B cell (primary cell): ENCODE data around the gene ADRB2. TPM values are rescaled to one million over a fixed set of nuclear protein-coding genes. Genes with fewer than 3 reads are reported as not detected.

Experiments used
- ATAC-seq: fragments of 200-7000 bp; cut with Tn5 transposase; one replicate; pipeline ENCODE4 v1.10.0; 2021; ENCODE audit warnings: low read depth, mild to moderate bottlenecking, moderate number of reproducible peaks, moderate library complexity
- CTCF ChIA-PET: fragments of 350-600 bp; sonication (Branson Sonifier 250); formaldehyde crosslinking; loops from one replicate; lab custom pipeline; 2021; ENCODE audit warnings: antibody characterized with exemption, inconsistent platforms; lab: Charles Lee
- POLR2A ChIA-PET: fragments of 350-600 bp; sonication (Branson Sonifier 250); formaldehyde crosslinking; loops from one replicate; lab custom pipeline; 2021; ENCODE audit warnings: antibody characterized with exemption; lab: Charles Lee
- DNase-seq: peaks from one replicate; pipeline ENCODE4 v3.0.0; 2013
- H2AFZ ChIP-seq: 2 replicates; pipeline ENCODE4 v1.6.1; 2012; ENCODE audit warnings: mild to moderate bottlenecking, low read depth, low read length; ENCODE audit not compliant: insufficient read depth, poor library complexity, severe bottlenecking
- H3K27ac ChIP-seq, 2 donors: 1 replicate in 1 of 2; 2 replicates in 1 of 2; pipeline ENCODE4 v1.5.1; 2012 to 2013; ENCODE audit warnings: low read length in 2 of 2, mild to moderate bottlenecking in 2 of 2, moderate library complexity in 1 of 2
- H3K27me3 ChIP-seq, 4 experiments: fragments of 200-600 bp in 1 of 4; sonication (generic) in 1 of 4; replicated peaks in 1 of 4; 1 replicate in 2 of 4; 2 replicates in 2 of 4; pipeline versions ENCODE4 v1.6.1 to v1.7.0; 2013 to 2016; ENCODE audit warnings: low read length in 3 of 4, mild to moderate bottlenecking in 2 of 4, mixed read lengths in 1 of 4, moderate library complexity in 1 of 4; ENCODE audit not compliant: insufficient read depth in 4 of 4, control insufficient read depth in 3 of 4; ENCODE audit errors: control extremely low read depth in 1 of 4
- H3K36me3 ChIP-seq, 2 experiments: replicated peaks in 1 of 2; 1 replicate in 1 of 2; 2 replicates in 1 of 2; pipeline versions ENCODE4 v1.6.1 to v1.7.1; 2013; ENCODE audit warnings: low read length in 1 of 2; ENCODE audit not compliant: insufficient read depth in 2 of 2, control insufficient read depth in 1 of 2; ENCODE audit errors: control extremely low read depth in 1 of 2, extremely low read depth in 1 of 2
- H3K4me1 ChIP-seq, 2 donors: fragments of 200-600 bp in 1 of 2; sonication (generic) in 1 of 2; 1 replicate in 1 of 2; 2 replicates in 1 of 2; pipeline versions ENCODE4 v1.5.1 to v1.6.1; 2013 to 2017; ENCODE audit warnings: low read length in 2 of 2; ENCODE audit not compliant: control insufficient read depth in 2 of 2, insufficient read depth in 2 of 2
- H3K4me2 ChIP-seq: replicated peaks from 2 replicates; pipeline ENCODE3; 2012; ENCODE audit warnings: mild to moderate bottlenecking, low read depth, low read length; ENCODE audit not compliant: poor library complexity, severe bottlenecking
- H3K4me3 ChIP-seq, 5 experiments: fragments of 200-600 bp in 1 of 5; sonication (generic) in 1 of 5; 1 replicate in 3 of 5; 2 replicates in 2 of 5; pipeline versions ENCODE4 v1.5.1 to v1.7.0; 2011 to 2016; ENCODE audit warnings: low read length in 4 of 5, mild to moderate bottlenecking in 4 of 5, low read depth in 2 of 5, control low read depth in 1 of 5, moderate library complexity in 1 of 5; ENCODE audit not compliant: insufficient read depth in 1 of 5; ENCODE audit errors: control extremely low read depth in 1 of 5, extremely low read depth in 1 of 5
- H3K79me2 ChIP-seq: fragments of 200-600 bp; sonication (generic); one replicate; pipeline ENCODE4 v1.6.0; 2016; ENCODE audit warnings: low read length; ENCODE audit not compliant: control insufficient read depth, insufficient read depth
- H3K9ac ChIP-seq: fragments of 200-600 bp; sonication (generic); 2 replicates; pipeline ENCODE4 v1.6.1; 2017; ENCODE audit warnings: mild to moderate bottlenecking, low read length, moderate library complexity
- H3K9me3 ChIP-seq, 3 donors: one replicate each; pipeline versions ENCODE4 v1.6.1 to v1.7.1; 2013; ENCODE audit warnings: low read length in 2 of 3; ENCODE audit not compliant: control insufficient read depth in 2 of 3, insufficient read depth in 1 of 3; ENCODE audit errors: control extremely low read depth in 1 of 3
- H4K20me1 ChIP-seq: 2 replicates; pipeline ENCODE4 v1.6.0; 2012; ENCODE audit warnings: mild to moderate bottlenecking, low read length; ENCODE audit not compliant: insufficient read depth, control insufficient read depth, poor library complexity, severe bottlenecking
- H3K27ac Mint-ChIP-seq: one replicate; pipeline ENCODE4 v1.8.0; 2021; ENCODE audit warnings: mixed read lengths
- H3K27me3 Mint-ChIP-seq: one replicate; pipeline ENCODE4 v1.8.0; 2021; ENCODE audit warnings: mixed read lengths
- H3K4me1 Mint-ChIP-seq: one replicate; pipeline ENCODE4 v1.8.0; 2021; ENCODE audit warnings: mixed read lengths
- H3K4me3 Mint-ChIP-seq: one replicate; pipeline ENCODE4 v1.8.0; 2021; ENCODE audit warnings: mixed read lengths
- H3K9me3 Mint-ChIP-seq: one replicate; pipeline ENCODE4 v1.8.0; 2022; ENCODE audit warnings: mixed read lengths; ENCODE audit not compliant: insufficient read depth
- CTCF ChIP-seq: fragments of 200-600 bp; IDR thresholded peaks from one replicate; pipeline ENCODE4 v1.8.0; 2022; ENCODE audit warnings: antibody characterized with exemption, mild to moderate bottlenecking
- EZH2 ChIP-seq: IDR thresholded peaks from 2 replicates; pipeline ENCODE4 v1.6.1; 2012; ENCODE audit warnings: borderline replicate concordance, low read depth, mild to moderate bottlenecking, moderate library complexity, low read length; ENCODE audit not compliant: insufficient read depth, poor library complexity, severe bottlenecking
- WGBS: methylation state at CpG from one replicate; pipeline ENCODE4 v1.1.5; 2013; ENCODE audit warnings: missing lambda C conversion rate; ENCODE audit not compliant: insufficient coverage; 5-methylcytosine and 5-hydroxymethylcytosine counted together
- intact Hi-C: fragments of 100-400 bp; cut with micrococcal nuclease; formaldehyde crosslinking; loops from one replicate; pipeline ENCODE4 v1.10.0; 2022
- polyA plus RNA-seq: library from polyadenylated mRNA; depleted of rRNA; stranded (reverse); fragments of >200 nt; gene quantifications from 2 replicates; pipeline ENCODE4 v1.2.3, GENCODE V29; 2012
- total RNA-seq, 2 donors: library from RNA; stranded (reverse); fragments of 120-200 nt in 1 of 2; gene quantifications; 1 replicate in 1 of 2; 2 replicates in 1 of 2; pipeline versions ENCODE4 v1.2.3 to v1.2.4, GENCODE V29; 2013 to 2022

ADRB2 gene
- total and polyA plus RNA-seq, 2 donors (not counting 1 experiment from before 2014, with no cell fraction given), result 6.0 to 12.4 TPM

- Histone ChIP-seq H4K20me1 (no peaks in the 10 kb centered on the region), H3K36me3 (no peaks in the 10 kb centered on the region), H3K27ac (no peak overlapping the region), H3K4me1 (peaks cover 16 to 25% of the 10 kb centered on the region in 2 donors), H3K9me3 (no peaks in the 10 kb centered on the region), H3K79me2 (no peaks in the 10 kb centered on the region), H2AFZ (no peak overlapping the region), H3K27me3 (no peaks in the 10 kb centered on the region), H3K4me3 (no peak overlapping the region), H3K9ac (no peak overlapping the region), H3K4me2 (no peak overlapping the region)
- no peak for ATAC-seq
- Mint-ChIP-seq H3K9me3 (no peaks in the 10 kb centered on the region), H3K4me1 (peaks cover 30% of the 10 kb centered on the region), H3K4me3 (no peak overlapping the region), H3K27ac (no peak overlapping the region), H3K27me3 (no peaks in the 10 kb centered on the region)
- intact Hi-C loops, result no loop called here
- ChIA-PET POLR2A (no interaction called here), CTCF (interaction anchor here (0.5 to 2.1 kb wide), 4 partner anchors 22 to 66 kb away, joined by 3 to 6 read pairs (median 5); no protein-coding TSS in a partner anchor)
- no CpG with 5 or more reads among the region's 1 CpG for WGBS
- DNase-seq, result no peak
- TF ChIP-seq CTCF (no peak), EZH2 (no peak)
These were observed 27.6 kb upstream of the ADRB2 start for GRCh38 chr5:148798786-148799185.

- H3K27me3 ChIP-seq, result no peaks in the 10 kb centered on the region
- Mint-ChIP-seq H3K9me3 (no peaks in the 10 kb centered on the region), H3K27ac (no peak overlapping the region), H3K27me3 (no peaks in the 10 kb centered on the region), H3K4me3 (no peak overlapping the region), H3K4me1 (peaks cover 18% of the 10 kb centered on the region)
- no peak overlapping the region for H3K4me2 ChIP-seq
- no peak overlapping the region for H3K4me3 ChIP-seq
- no peak for TF ChIP-seq CTCF
- no peak for TF ChIP-seq EZH2
- H3K9me3 ChIP-seq, result no peaks in the 10 kb centered on the region
- H4K20me1 ChIP-seq, result no peaks in the 10 kb centered on the region
- peaks cover 6 to 19% of the 10 kb centered on the region in 2 donors for H3K4me1 ChIP-seq
- WGBS, result no CpG with 5 or more reads among the region's 9 CpGs
- intact Hi-C loops, result loop anchor here (10.0 kb wide), 1 partner anchor 555 kb away; the partner anchor contains the start of gene PCYOX1L
- no peaks in the 10 kb centered on the region for H3K36me3 ChIP-seq
- no peak for ATAC-seq
- ChIA-PET CTCF (interaction anchor here (1.2 to 2.1 kb wide), 3 partner anchors 21 to 69 kb away, joined by 3 to 6 read pairs (median 5); no protein-coding TSS in a partner anchor), POLR2A (no interaction called here)
- no peaks in the 10 kb centered on the region for H3K79me2 ChIP-seq
- no peak overlapping the region for H3K9ac ChIP-seq
- H3K27ac ChIP-seq, result no peak overlapping the region
- no peak overlapping the region for H2AFZ ChIP-seq
- no peak for DNase-seq
These were observed 26.5 kb upstream of the ADRB2 start for GRCh38 chr5:148799737-148800527.
